GM12878 (cell line): ENCODE results near the gene CHPT1. TPM values are rescaled to one million over a fixed set of nuclear protein-coding genes. Genes with fewer than 3 reads are reported as not detected.

Experiments
- ATAC-seq: fragments of 200-7000 bp; cut with Tn5 transposase; 3 replicates; pipeline ENCODE4 v1.9.1; 2020; ENCODE audit warnings: mild to moderate bottlenecking, moderate library complexity
- BruUV-seq: library from RNA; stranded (reverse); fragments of 400-500 nt; replicated peaks from 2 replicates; lab custom pipeline; 2021; lab: Mats Ljungman, UMichigan
- CTCF ChIA-PET: fragments of 300-600 bp; sonication (Branson Sonifier 250); formaldehyde crosslinking; extraction: SDS; loops from one replicate; lab custom pipeline; 2021; ENCODE audit warnings: inconsistent platforms; lab: Yijun Ruan, JAX
- POLR2A ChIA-PET: fragments of 350-600 bp; formaldehyde crosslinking; extraction: SDS; loops from one replicate; lab custom pipeline; 2021; ENCODE audit warnings: inconsistent platforms; lab: Charles Lee
- RAD21 ChIA-PET: fragments of 300-600 bp; sonication (Branson Sonifier 250); formaldehyde crosslinking; loops from one replicate; lab custom pipeline; 2023; ENCODE audit warnings: antibody characterized with exemption; ENCODE audit not compliant: unreplicated experiment; lab: Charles Lee
- SMC1A ChIA-PET: fragments of 300-600 bp; sonication (Branson Sonifier 250); formaldehyde crosslinking; loops from one replicate; lab custom pipeline; 2023; ENCODE audit not compliant: unreplicated experiment, uncharacterized antibody; lab: Charles Lee
- DNase-seq: peaks from one replicate; pipeline ENCODE4 v3.0.0-alpha.2; 2011; ENCODE audit warnings: low read depth, low spot score
- FAIRE-seq: peaks from 3 replicates; lab custom pipeline; 2011; peaks lifted over from hg19 to GRCh38; lab: Jason Lieb, UNC
- H2AFZ ChIP-seq: 2 replicates; pipeline ENCODE4 v1.6.0; 2011; ENCODE audit warnings: low read depth, low read length, control low read depth; ENCODE audit not compliant: control insufficient read depth
- H3K27ac ChIP-seq: 2 replicates; pipeline ENCODE4 v1.5.1; 2011; ENCODE audit warnings: control low read depth; ENCODE audit not compliant: control insufficient read depth, insufficient read depth
- H3K27me3 ChIP-seq, 2 experiments: replicated peaks in 1 of 2; 2 replicates each; pipeline versions ENCODE4 v1.6.0 to v1.6.1; 2011; ENCODE audit warnings: low read length in 1 of 2; ENCODE audit not compliant: control insufficient read depth in 2 of 2, insufficient read depth in 2 of 2
- H3K36me3 ChIP-seq, 2 experiments: 2 replicates each; pipeline ENCODE4 v1.5.1; 2011; ENCODE audit warnings: low read length in 1 of 2; ENCODE audit not compliant: control insufficient read depth in 2 of 2, insufficient read depth in 2 of 2
- H3K4me1 ChIP-seq: 2 replicates; pipeline ENCODE4 v1.6.1; 2011; ENCODE audit warnings: mild to moderate bottlenecking, low read length, moderate library complexity, mixed read lengths; ENCODE audit not compliant: control insufficient read depth, insufficient read depth
- H3K4me2 ChIP-seq: 2 replicates; pipeline ENCODE4 v1.6.0; 2011; ENCODE audit warnings: control low read depth; ENCODE audit not compliant: control insufficient read depth, insufficient read depth
- H3K4me3 ChIP-seq: fragments of 200-600 bp; sonication (generic); 2 replicates; pipeline ENCODE4 v1.5.1; 2016
- H3K79me2 ChIP-seq: 2 replicates; pipeline ENCODE4 v1.6.0; 2011; ENCODE audit warnings: low read length; ENCODE audit not compliant: control insufficient read depth, insufficient read depth
- H3K9ac ChIP-seq: 2 replicates; pipeline ENCODE4 v1.8.0; 2011; ENCODE audit warnings: low read length, control low read depth, mixed read lengths; ENCODE audit not compliant: control insufficient read depth, insufficient read depth
- H3K9me3 ChIP-seq: replicated peaks from 3 replicates; pipeline ENCODE4 v1.5.1; 2011; ENCODE audit warnings: mild to moderate bottlenecking, low read length; ENCODE audit not compliant: control insufficient read depth, insufficient read depth
- H4K20me1 ChIP-seq: 2 replicates; pipeline ENCODE4 v1.6.0; 2011; ENCODE audit not compliant: control insufficient read depth, insufficient read depth
- ATF7 ChIP-seq: fragments of 450-650 bp; IDR thresholded peaks from 2 replicates; pipeline ENCODE4 v1.6.1; 2016; ENCODE audit warnings: low read depth, mild to moderate bottlenecking
- CTCF ChIP-seq, 3 experiments: IDR thresholded peaks in 2 of 3; conservative IDR thresholded peaks in 1 of 3; 2 replicates each; pipeline ENCODE4 v1.5.1; 2011; ENCODE audit warnings: low read depth in 3 of 3, low read length in 3 of 3, mild to moderate bottlenecking in 3 of 3, control low read depth in 2 of 3, moderate library complexity in 2 of 3, inconsistent platforms in 1 of 3, mixed read lengths in 1 of 3; ENCODE audit not compliant: control insufficient read depth in 2 of 3, insufficient read depth in 1 of 3; ENCODE audit errors: extremely low read depth in 1 of 3
- E4F1 ChIP-seq: fragments of 450-650 bp; IDR thresholded peaks from 2 replicates; pipeline ENCODE4 v1.6.1; 2018; ENCODE audit warnings: borderline replicate concordance, mild to moderate bottlenecking; ENCODE audit not compliant: partially characterized antibody
- EP300 ChIP-seq, 2 experiments: fragments of 150-350 bp in 1 of 2; IDR thresholded peaks; 2 replicates each; pipeline ENCODE4 v1.6.1; 2011 to 2012; ENCODE audit warnings: low read depth in 2 of 2, low read length in 2 of 2, borderline replicate concordance in 1 of 2, improper control_type of control experiment in 1 of 2, inconsistent platforms in 1 of 2; ENCODE audit not compliant: control insufficient read depth in 1 of 2
- IKZF1 ChIP-seq: fragments of 450-650 bp; conservative IDR thresholded peaks from 2 replicates; pipeline ENCODE4 v1.6.1; 2017; ENCODE audit warnings: antibody characterized with exemption, mild to moderate bottlenecking
- NBN ChIP-seq: fragments of 450-650 bp; IDR thresholded peaks from 2 replicates; pipeline ENCODE4 v1.6.1; 2016
- NFXL1 ChIP-seq: fragments of 450-650 bp; IDR thresholded peaks from 2 replicates; pipeline ENCODE4 v1.6.1; 2017; ENCODE audit warnings: antibody characterized with exemption, mild to moderate bottlenecking, borderline replicate concordance
- POU2F2 ChIP-seq: IDR thresholded peaks from 3 replicates; pipeline ENCODE4 v1.6.1; 2011; ENCODE audit warnings: low read depth, mild to moderate bottlenecking, low read length, borderline replicate concordance
- RELA ChIP-seq: fragments of 450-650 bp; IDR thresholded peaks from 2 replicates; pipeline ENCODE4 v1.8.0; 2014; ENCODE audit warnings: borderline replicate concordance; ENCODE audit not compliant: partially characterized antibody
- TCF3 ChIP-seq: IDR thresholded peaks from 2 replicates; pipeline ENCODE4 v1.6.1; 2012; ENCODE audit warnings: low read depth, mild to moderate bottlenecking, low read length, borderline replicate concordance; ENCODE audit not compliant: insufficient read depth
- ZNF274 ChIP-seq: IDR thresholded peaks from one replicate; pipeline ENCODE4 v1.8.0; 2011; ENCODE audit not compliant: insufficient read length, insufficient read depth
- WGBS: methylation state at CpG from one replicate; pipeline ENCODE4 v1.1.6; 2016; ENCODE audit warnings: low lambda C conversion rate; ENCODE audit not compliant: insufficient replicate concordance, insufficient coverage; ENCODE audit errors: missing lambda C conversion rate; 5-methylcytosine and 5-hydroxymethylcytosine counted together
- in situ Hi-C: fragments of 300-500 bp; cut with MboI; formaldehyde crosslinking; loops from 9 replicates; pipeline ENCODE4 v1.14.3; 2018; ENCODE audit warnings: mixed read lengths
- intact Hi-C: fragments of 100-400 bp; cut with micrococcal nuclease; formaldehyde crosslinking; loops from one replicate; pipeline ENCODE4 v1.14.2; 2022; ENCODE audit not compliant: unreplicated experiment
- polyA plus RNA-seq, 11 experiments: library from polyadenylated mRNA; depleted of rRNA in 4 of 11; unstranded in 6 of 11; stranded (reverse) in 5 of 11; fragments of >200 nt; fragmentation: Nextera tagmentation in 4 of 11; fragmentation: Illumina TruSeq in 1 of 11; extraction: Ambion mirVana in 4 of 11; extraction: Trizol in 1 of 11; gene quantifications; 1 replicate in 1 of 11; 2 replicates in 10 of 11; pipeline versions ENCODE4 v1.2.1 to v1.2.3, GENCODE V29; 2011 to 2016; ENCODE audit warnings: inconsistent platforms in 2 of 11, missing spikeins in 2 of 11, low read depth in 1 of 11
- total RNA-seq, 4 experiments: library from RNA; depleted of rRNA in 3 of 4; stranded (reverse); fragments of >200 nt in 3 of 4; fragmentation: Illumina TruSeq in 1 of 4; extraction: Trizol in 1 of 4; gene quantifications; 2 replicates each; pipeline versions ENCODE4 v1.2.1 to v1.2.3, GENCODE V29; 2013 to 2021

CHPT1 gene
- total and polyA plus RNA-seq, 10 of the 15 experiments (the other 5 are each of a cell fraction or from before 2014, with no cell fraction given) = 0.85 to 10.2 (median 3.9) TPM

DNA sequence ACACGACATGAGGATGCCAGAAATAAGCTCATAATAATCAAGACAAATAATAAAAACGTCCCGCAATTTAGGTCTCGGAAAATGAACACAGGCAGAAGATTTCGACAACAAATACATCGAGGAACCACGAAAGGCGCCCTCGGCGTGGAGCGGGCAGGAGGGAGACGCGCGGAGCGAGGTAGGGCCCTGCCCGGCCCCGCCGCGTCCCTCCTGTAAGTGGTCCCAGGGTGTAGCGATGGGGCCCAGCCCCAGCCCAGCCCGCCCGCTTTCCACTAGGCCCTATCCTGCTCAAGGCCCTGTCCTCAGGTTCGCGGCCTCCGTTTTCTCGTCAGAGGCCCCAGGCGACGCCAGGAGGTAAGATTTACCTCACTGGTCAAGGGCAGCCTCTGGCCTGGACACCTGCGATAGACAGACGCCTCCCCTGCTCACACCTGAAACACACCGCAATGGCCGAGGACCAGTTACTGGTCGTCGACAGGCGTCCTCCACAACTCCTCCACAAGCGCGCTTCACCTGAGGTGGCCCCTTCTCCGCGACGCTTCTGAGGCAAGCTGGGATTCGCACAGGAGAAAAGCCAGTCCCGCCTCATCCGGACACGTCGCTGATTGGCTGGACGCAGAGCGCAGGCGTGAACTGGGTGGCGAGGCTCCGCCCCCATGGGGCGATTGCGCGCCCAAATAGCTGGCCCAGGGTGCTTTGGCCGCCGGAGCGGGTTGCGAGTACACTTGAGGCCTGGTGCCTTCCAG lies 41.7 kb downstream of the CHPT1 start, which contains the start of gene SYCP3:
TSS of gene SYCP3 (minus strand) at position 543 of the 746 bp plus-strand sequence. CDS start 1,527 bp downstream, outside the sequence.
- Histone ChIP-seq H2AFZ (no peak within 1 kb of the TSS), H3K9ac (no peak within 1 kb of the TSS), H3K27ac (no peak within 1 kb of the TSS), H3K4me2 (no peak within 1 kb of the TSS), H3K79me2 (no peaks in the 10 kb centered on the region), H4K20me1 (no peaks in the 10 kb centered on the region), H3K27me3 (no peaks in the 10 kb centered on the region), H3K4me1 (peaks cover 11% of the 10 kb centered on the region), H3K4me3 (no peak within 1 kb of the TSS), H3K9me3 (no peaks in the 10 kb centered on the region), H3K36me3 (peaks cover under 1 to 3% of the 10 kb centered on the region in 2 experiments; a peak in 2 of 4 replicates)
- 98% methylated on average over 38 of the region's 57 CpGs for WGBS
- intact Hi-C loops (no loop called here), in situ Hi-C loops (no loop called here)
- ATAC-seq (no peak), DNase-seq (no peak), FAIRE-seq (no peak)
- RAD21 ChIA-PET = no interaction called here
- SMC1A ChIA-PET = no interaction called here
- POLR2A ChIA-PET = no interaction called here
- no TSS peak for BruUV-seq
- no peak for TF ChIP-seq NFXL1
- TF ChIP-seq EP300 (IDR thresholded peaks at IDR 0.05; ENCODE audit: borderline replicate concordance in 1 of 2, control insufficient read depth in 1 of 2, low read depth in 2 of 2, low read length in 2 of 2) = no peak
- TF ChIP-seq ZNF274 = no peak
- TF ChIP-seq IKZF1 = no peak
- no peak for TF ChIP-seq NBN
- no peak for TF ChIP-seq POU2F2
- CTCF ChIA-PET = no interaction called here

- no peak overlapping the region for H3K27ac ChIP-seq
- H4K20me1 ChIP-seq = no peaks in the 10 kb centered on the region
- H3K4me2 ChIP-seq = no peak overlapping the region
- no TSS peak for BruUV-seq
- intact Hi-C loops = no loop called here
- no peaks in the 10 kb centered on the region for H3K79me2 ChIP-seq
- peaks cover 2 to 3% of the 10 kb centered on the region in 2 experiments; a peak in 3 of 4 replicates for H3K36me3 ChIP-seq
- in situ Hi-C loops = no loop called here
- H2AFZ ChIP-seq = no peak overlapping the region
- ATAC-seq (no peak), DNase-seq (no peak), FAIRE-seq (no peak)
- WGBS = 96% methylated on average over 4 of the region's 5 CpGs
- ChIA-PET RAD21 (interaction anchor here (0.7 kb wide), 1 partner anchor 333 kb away, joined by 3 read pairs; the partner anchor contains the start of gene ARL1), CTCF (no interaction called here), POLR2A (interaction anchor here (0.7 kb wide), 1 partner anchor 999 kb away, joined by 5 read pairs; no protein-coding TSS in a partner anchor), SMC1A (interaction anchor here (0.6 to 0.7 kb wide), 2 partner anchors 15 to 131 kb away, joined by 3 read pairs; no protein-coding TSS in a partner anchor)
- H3K4me3 ChIP-seq = no peak overlapping the region
- H3K9ac ChIP-seq = no peak overlapping the region
- no peaks in the 10 kb centered on the region for H3K9me3 ChIP-seq
- peaks cover 17% of the 10 kb centered on the region for H3K4me1 ChIP-seq
- H3K27me3 ChIP-seq = no peaks in the 10 kb centered on the region
- no peak for TF ChIP-seq TCF3
- no peak for TF ChIP-seq E4F1
- no peak for TF ChIP-seq RELA
- TF ChIP-seq ATF7 = no peak
- TF ChIP-seq CTCF (IDR thresholded peaks at IDR 0.05 in 2 of 3, conservative IDR thresholded peaks at IDR 0.05 in 1 of 3; ENCODE audit: control insufficient read depth in 2 of 3, extremely low read depth in 1 of 3, insufficient read depth in 1 of 3, low read depth in 3 of 3, low read length in 3 of 3) = no peak
Measured at GRCh38 chr12:101740566-101740965, 43.1 kb downstream of the CHPT1 start.
